ENCODE measurements around the gene GJD4. TPM values are rescaled to one million over a fixed set of nuclear protein-coding genes. Genes with fewer than 3 reads are reported as not detected.

Gene GJD4
- total RNA-seq, 4 donors from 2014 or later, result not detected

- no peak for TF ChIP-seq CTCF (IDR thresholded peaks at IDR 0.05)
- no peak for TF ChIP-seq POLR2A (IDR thresholded peaks at IDR 0.05)
Measured at GRCh38 chr10:35657621-35658020, 52.5 kb downstream of the GJD4 start.

More at GRCh38 chr10:35657621-35658020, 52.5 kb downstream of the GJD4 start:
- H3K4me3 ChIP-seq, result no peak overlapping the region
- no peaks in the 10 kb centered on the region for H3K27me3 ChIP-seq
- H3K4me1 ChIP-seq, result no peaks in the 10 kb centered on the region
- intact Hi-C loops (cut with DNase I), result no loop called here
- H3K27ac ChIP-seq, result no peak overlapping the region
- no peak for DNase-seq
- H3K9me3 ChIP-seq, result no peaks in the 10 kb centered on the region
- WGBS, 2 donors, result 65 to 76% methylated on average over 5 of the region's 5 CpGs
- H3K36me3 ChIP-seq, result no peaks in the 10 kb centered on the region

Other genes starting within 250 kb of the GJD4 start
- 1 to 10 TPM in 3 of 4 donors, under 1 TPM in 1; 0.53 to 2.3 (median 1.4) TPM for gene FZD8, start 37.0 kb downstream of the GJD4 start, total RNA-seq

Data from esophagus squamous epithelium (tissue), 5 donors.